H1 (cell line): ENCODE measurements around the gene YBX1. TPM values are rescaled to one million over a fixed set of nuclear protein-coding genes. Genes with fewer than 3 reads are reported as not detected.

ENCODE experiments used
- BACH1 ChIP-seq: IDR thresholded peaks from 2 replicates; pipeline ENCODE4 v1.6.1; 2012; ENCODE audit warnings: low read length, improper control_type of control experiment
- BCL11A ChIP-seq, 2 experiments: IDR thresholded peaks; one replicate each; pipeline ENCODE4 v1.6.1; 2011; ENCODE audit warnings: low read depth in 2 of 2, low read length in 2 of 2, mild to moderate bottlenecking in 2 of 2
- JUND ChIP-seq: IDR thresholded peaks from 2 replicates; pipeline ENCODE4 v1.6.1; 2011; ENCODE audit warnings: mild to moderate bottlenecking, improper control_type of control experiment, low read length
- KDM4A ChIP-seq: IDR thresholded peaks from one replicate; pipeline ENCODE4 v1.7.1; 2012; ENCODE audit warnings: low read depth, mild to moderate bottlenecking, moderate library complexity, low read length, inconsistent platforms; ENCODE audit not compliant: severe bottlenecking
- NRF1 ChIP-seq: IDR thresholded peaks from 2 replicates; pipeline ENCODE4 v1.6.1; 2011; ENCODE audit warnings: mild to moderate bottlenecking, low read depth, low read length, improper control_type of control experiment
- RFX5 ChIP-seq: IDR thresholded peaks from 2 replicates; pipeline ENCODE4 v1.6.1; 2011; ENCODE audit warnings: low read depth, low read length, improper control_type of control experiment, borderline replicate concordance
- RNF2 ChIP-seq: fragments of 200-900, 300-1000 bp; sonication (generic); IDR thresholded peaks from 2 replicates; pipeline ENCODE4 v1.7.1; 2016; ENCODE audit warnings: borderline replicate concordance, low read depth, mild to moderate bottlenecking, antibody characterized with exemption, low read length; ENCODE audit not compliant: poor library complexity, severe bottlenecking; ENCODE audit errors: missing control alignments
- SP2 ChIP-seq: IDR thresholded peaks from 2 replicates; pipeline ENCODE4 v1.6.1; 2012; ENCODE audit warnings: mild to moderate bottlenecking, low read length, inconsistent platforms
- TAF7 ChIP-seq: optimal IDR thresholded peaks from 2 replicates; pipeline ENCODE3; 2011; ENCODE audit warnings: low read depth, mild to moderate bottlenecking, inconsistent platforms, low read length, moderate library complexity, borderline replicate concordance
- TBP ChIP-seq: IDR thresholded peaks from 2 replicates; pipeline ENCODE4 v1.6.1; 2011; ENCODE audit warnings: low read depth, low read length, improper control_type of control experiment
- YY1 ChIP-seq: IDR thresholded peaks from 2 replicates; pipeline ENCODE4 v1.6.1; 2011; ENCODE audit warnings: low read depth, mild to moderate bottlenecking, low read length
- polyA plus RNA-seq, 7 experiments: library from polyadenylated mRNA; depleted of rRNA in 3 of 7; stranded (reverse) in 5 of 7; unstranded in 2 of 7; fragments of >200 nt in 5 of 7; fragments of 200-250 nt in 2 of 7; gene quantifications; 1 replicate in 5 of 7; 2 replicates in 1 of 7; 4 replicates in 1 of 7; pipeline versions ENCODE4 v1.2.1 to v1.2.3, GENCODE V29; 2011 to 2013; ENCODE audit warnings: missing spikeins in 2 of 7, mixed read lengths in 2 of 7
- total RNA-seq: library from RNA; stranded (reverse); fragmentation: NEBNext Ultra II Directional; extraction: Animal tissue kit (Norgen Biotek cat#: 25700); gene quantifications from 2 replicates; pipeline ENCODE4 v1.2.1, GENCODE V29; 2021
- TF ChIP-seq, protein P1 (sequence below): IDR thresholded peaks from 2 replicates; pipeline ENCODE4 v1.6.1; 2012; ENCODE audit warnings: inconsistent platforms
- TF ChIP-seq, protein P2 (sequence below): IDR thresholded peaks from 2 replicates; pipeline ENCODE4 v1.6.1; 2012; ENCODE audit warnings: low read length, inconsistent platforms

YBX1 gene
- total and polyA plus RNA-seq, 2 of the 8 experiments (the other 6 are each of a cell fraction or from before 2014, with no cell fraction given): 438 to 1,219 TPM

DNA sequence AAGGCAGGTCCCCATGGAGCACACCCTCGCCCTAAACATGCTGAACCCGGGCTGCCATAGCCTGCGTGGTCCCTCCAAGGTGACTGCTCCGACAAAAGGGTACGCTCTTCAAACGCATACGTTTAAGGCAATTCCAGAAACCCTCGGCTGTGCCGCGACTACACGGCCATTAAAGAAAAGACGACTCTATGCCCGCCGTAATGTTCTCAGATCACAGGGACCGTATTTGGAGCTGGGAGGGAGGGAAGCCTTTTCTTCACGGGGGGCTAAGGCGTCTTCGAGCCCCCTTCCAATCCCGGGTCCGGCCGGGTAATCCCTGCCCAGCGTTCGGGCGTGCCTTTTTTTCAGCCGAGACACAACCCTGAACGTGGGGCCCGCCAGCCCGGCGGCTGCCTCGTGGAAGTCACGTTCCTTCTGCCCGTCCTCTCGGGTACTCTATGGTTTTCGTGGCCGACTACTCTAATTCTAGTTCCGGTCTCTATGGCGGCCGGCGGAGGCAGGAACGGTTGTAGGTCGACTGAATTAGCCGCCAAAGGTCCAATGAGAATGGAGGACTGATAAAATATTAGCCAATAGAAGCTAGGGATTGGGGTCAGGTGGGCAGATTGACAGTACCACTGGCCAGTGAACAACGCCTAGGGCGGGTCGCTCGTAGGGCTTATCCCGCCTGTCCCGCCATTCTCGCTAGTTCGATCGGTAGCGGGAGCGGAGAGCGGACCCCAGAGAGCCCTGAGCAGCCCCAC, at the start of gene YBX1 (continued):
- TF ChIP-seq RNF2 (no peak), JUND (no peak), TBP (peak; percentile 83), RFX5 (no peak), YY1 (peak; percentile 78), KDM4A (peak; percentile 23), BCL11A (IDR thresholded peaks at IDR 0.05; ENCODE audit: low read depth in 2 of 2, low read length in 2 of 2) (no peak), BACH1 (no peak), TAF7 (peak; percentile 60), SP2 (peak; percentile 71), NRF1 (no peak)
- TF ChIP-seq, protein P1, sequence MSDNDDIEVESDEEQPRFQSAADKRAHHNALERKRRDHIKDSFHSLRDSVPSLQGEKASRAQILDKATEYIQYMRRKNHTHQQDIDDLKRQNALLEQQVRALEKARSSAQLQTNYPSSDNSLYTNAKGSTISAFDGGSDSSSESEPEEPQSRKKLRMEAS: peak; percentile 92
- TF ChIP-seq, protein P2, sequence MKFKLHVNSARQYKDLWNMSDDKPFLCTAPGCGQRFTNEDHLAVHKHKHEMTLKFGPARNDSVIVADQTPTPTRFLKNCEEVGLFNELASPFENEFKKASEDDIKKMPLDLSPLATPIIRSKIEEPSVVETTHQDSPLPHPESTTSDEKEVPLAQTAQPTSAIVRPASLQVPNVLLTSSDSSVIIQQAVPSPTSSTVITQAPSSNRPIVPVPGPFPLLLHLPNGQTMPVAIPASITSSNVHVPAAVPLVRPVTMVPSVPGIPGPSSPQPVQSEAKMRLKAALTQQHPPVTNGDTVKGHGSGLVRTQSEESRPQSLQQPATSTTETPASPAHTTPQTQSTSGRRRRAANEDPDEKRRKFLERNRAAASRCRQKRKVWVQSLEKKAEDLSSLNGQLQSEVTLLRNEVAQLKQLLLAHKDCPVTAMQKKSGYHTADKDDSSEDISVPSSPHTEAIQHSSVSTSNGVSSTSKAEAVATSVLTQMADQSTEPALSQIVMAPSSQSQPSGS: no peak
